Left kidney (tissue), 2 donors: ENCODE results near the gene FGF18. TPM values are rescaled to one million over a fixed set of nuclear protein-coding genes. Genes with fewer than 3 reads are reported as not detected.
A peak's percentile ranks its signal among the peaks of the same experiment; 100 is the strongest.

Experiments
- DNase-seq: peaks from one replicate; pipeline ENCODE4 v3.0.0-alpha.2; 2013
- polyA plus RNA-seq: library from polyadenylated mRNA; unstranded; fragments of 120-200 nt; gene quantifications from one replicate; pipeline ENCODE4 v1.2.1, GENCODE V29; 2013; ENCODE audit not compliant: insufficient read length

Gene FGF18
- polyA plus RNA-seq, 1 donor = 0.25 TPM

DNA sequence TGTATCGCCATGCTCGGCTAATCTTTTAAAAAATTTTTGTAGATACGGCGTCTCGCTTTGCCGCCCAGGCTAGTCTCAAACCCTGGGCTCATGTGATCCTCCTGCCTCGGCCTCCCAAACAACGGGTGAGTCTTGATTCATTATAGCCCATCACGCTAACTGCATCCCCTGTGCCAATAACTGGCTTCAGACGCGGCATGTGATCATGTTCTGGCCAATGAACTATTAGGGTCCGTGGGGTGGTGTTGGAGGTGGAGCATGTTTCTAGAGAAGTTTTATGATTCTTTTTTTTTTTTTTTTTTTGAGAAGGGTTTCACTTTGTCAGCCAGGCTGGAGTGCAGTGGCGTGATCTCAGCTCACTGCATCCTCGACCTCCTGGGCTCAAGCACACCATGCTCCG, 51.0 kb downstream of the FGF18 start:
- no peak for DNase-seq

GRCh38 chr5:171474230-171474813, 54.9 kb downstream of the FGF18 start:
- DNase-seq = no peak

DNA sequence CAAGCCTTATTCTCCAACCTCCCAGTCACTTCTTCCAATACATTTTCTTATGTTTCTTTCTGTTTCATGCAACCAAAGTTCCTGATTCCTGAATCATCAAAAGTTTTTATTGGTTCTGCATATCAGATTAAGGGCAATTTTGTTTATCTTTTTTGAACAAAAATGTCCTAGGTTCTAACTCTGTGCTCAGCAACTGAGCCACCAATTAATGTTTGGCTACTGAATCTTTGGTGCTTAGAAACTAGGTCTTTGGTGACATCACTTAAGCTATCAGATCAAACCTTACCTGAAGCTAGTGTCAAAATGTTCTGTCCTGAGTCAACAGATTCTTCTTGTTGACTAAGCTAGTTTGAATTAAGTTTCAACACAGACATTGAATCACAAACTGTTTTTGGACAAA, 56.1 kb downstream of the FGF18 start:
- DNase-seq = no peak

DNA sequence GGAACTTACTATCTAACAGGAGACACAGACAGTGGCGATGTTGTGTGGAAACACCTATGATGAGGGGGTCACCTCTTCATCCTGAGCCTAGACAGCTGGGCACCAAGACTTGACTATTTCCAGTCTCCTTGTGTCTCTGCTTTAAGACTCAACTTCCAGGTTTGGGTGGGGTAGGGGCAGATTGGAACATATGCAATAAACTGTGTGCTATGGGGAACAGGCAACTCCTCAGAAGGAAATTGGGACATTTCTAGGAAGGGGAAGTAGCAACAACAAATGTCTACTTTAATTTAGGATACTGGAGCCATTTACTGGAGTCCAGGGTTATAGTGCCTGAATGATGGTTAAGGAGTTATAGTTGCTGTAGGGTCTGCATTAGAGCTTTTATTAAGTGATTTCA, 57.3 kb downstream of the FGF18 start:
- DNase-seq = no peak

- DNase-seq = no peak
Measured at GRCh38 chr5:171477101-171477500, 57.7 kb downstream of the FGF18 start.

GRCh38 chr5:171477666-171478065, 58.2 kb downstream of the FGF18 start:
- no peak for DNase-seq

GRCh38 chr5:171478946-171479775, 59.7 kb downstream of the FGF18 start:
- DNase-seq = no peak

GRCh38 chr5:171479776-171480125, 60.3 kb downstream of the FGF18 start:
- no peak for DNase-seq

GRCh38 chr5:171480239-171480638, 60.8 kb downstream of the FGF18 start:
- no peak for DNase-seq

DNA sequence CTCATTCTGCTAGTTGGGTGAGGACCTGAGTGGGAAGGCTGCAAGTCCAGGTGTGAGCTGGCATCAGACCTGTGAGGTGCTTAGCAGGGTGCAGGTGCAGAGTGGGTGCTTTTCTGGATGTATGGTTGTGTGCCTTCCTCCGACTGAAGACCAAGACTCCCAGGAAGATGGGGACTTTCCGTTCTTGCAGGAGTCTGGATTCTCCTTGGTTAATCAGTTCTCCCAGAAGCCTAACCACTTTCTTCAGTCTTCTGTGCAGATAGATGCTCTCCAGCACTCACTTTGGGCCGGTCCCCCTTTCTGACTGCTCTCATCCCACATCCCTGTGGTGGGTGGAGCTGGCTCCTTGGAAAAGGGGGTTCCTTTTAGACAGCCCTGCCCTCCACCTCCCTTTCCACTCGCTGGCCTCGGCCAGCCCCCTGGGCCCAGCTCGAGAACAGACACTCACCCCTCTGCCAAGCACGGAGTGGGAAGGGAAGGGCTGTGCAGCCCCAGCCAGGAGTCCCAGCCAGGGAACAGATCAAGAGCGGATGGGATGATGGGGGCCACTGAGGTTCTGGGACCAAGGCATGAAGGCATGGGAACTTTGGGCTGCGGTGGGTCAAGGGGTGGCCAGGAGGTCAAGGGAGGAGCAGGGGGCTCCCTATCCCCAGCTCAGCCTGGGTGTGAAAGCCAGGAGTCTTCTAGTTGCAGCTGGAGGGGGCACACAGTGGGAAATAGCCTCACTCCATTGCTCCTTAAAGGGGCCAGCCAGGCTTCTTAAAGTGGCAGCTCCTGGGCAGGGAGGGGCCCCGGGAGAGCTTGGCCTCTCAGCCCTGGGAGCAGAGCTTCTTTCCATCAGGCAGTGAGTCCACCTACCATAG, 62.4 kb downstream of the FGF18 start:
- DNase-seq = no peak

DNA sequence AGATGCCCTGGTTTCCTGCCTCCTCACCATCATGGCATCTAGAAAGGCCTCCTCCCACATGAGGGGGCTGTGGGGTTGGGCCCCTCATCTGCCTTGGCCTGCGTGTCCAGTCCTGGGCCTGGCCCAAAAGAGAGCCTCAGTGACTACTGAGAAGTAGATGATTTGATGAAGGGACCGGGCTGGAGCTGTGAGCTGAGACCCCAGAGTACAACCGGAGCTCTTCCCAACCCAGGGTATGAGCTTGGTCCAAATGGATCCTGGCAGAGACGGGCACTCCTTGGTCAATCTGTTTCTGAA, 62.9 kb downstream of the FGF18 start:
- no peak for DNase-seq

GRCh38 chr5:171483551-171484135, 64.2 kb downstream of the FGF18 start:
- no peak for DNase-seq

DNA sequence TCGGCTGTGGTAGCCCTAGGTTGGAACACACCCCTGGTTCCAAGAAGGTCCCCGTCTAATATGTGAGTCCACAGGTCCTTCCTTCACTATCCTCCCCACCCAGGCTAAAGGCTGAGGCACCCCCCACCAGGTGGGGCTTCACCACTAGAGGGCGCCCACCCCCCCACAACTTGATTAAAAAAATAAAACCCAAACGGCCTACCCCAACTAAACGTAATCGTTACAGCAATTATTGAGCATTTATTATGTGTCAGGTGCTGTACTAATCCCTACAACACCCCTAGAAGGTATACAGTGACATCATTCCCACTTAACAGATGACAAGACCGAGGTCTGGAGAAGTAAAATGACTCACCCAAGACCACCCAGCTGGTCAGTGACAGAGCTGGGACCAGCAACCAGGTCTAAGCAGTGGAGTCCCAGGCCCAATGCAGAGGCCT, 65.0 kb downstream of the FGF18 start:
- no peak for DNase-seq

- DNase-seq = no peak
Measured at GRCh38 chr5:171485668-171486067, 66.2 kb downstream of the FGF18 start.

DNA sequence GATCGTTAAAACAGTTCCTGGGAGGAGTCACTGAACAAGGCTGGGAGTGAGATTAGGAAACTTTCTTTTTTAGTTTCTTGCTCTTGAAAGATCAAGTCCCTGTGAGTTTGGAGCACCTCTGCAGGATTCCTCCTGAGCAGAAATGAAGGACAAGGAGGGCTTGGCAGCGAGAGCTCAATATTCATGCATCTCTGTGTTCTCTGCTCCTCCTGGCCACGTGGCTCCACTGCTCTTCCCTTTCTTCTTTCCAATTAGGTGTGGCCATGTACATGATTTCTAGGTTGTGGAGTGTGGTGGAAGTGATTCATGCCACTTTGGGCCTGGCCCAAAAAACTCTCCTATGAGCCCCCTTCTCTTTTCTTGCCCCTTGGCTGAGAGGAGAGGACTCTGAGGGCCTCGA, 67.2 kb downstream of the FGF18 start:
- DNase-seq = no peak

- no peak for DNase-seq
Measured at GRCh38 chr5:171488876-171489275, 69.4 kb downstream of the FGF18 start.

DNA sequence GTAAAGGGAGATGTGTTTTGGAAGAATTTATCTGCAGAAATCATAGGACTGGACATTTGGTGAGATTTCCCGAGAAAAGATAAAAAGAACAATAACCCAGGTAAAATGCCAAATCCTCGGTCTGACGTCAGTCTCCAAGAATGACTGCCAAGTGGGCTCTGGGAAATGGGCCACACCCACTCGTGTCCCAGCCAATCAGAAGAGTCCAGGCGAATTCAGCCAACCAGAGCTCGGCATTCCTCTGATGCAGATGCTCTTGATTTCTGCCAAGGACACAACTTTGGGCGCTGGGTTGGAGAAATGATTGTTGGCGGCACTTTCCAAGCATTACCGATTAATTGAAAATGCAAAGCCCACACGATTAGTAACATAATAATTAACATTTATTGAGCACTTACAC, 73.3 kb downstream of the FGF18 start:
- no peak for DNase-seq

DNA sequence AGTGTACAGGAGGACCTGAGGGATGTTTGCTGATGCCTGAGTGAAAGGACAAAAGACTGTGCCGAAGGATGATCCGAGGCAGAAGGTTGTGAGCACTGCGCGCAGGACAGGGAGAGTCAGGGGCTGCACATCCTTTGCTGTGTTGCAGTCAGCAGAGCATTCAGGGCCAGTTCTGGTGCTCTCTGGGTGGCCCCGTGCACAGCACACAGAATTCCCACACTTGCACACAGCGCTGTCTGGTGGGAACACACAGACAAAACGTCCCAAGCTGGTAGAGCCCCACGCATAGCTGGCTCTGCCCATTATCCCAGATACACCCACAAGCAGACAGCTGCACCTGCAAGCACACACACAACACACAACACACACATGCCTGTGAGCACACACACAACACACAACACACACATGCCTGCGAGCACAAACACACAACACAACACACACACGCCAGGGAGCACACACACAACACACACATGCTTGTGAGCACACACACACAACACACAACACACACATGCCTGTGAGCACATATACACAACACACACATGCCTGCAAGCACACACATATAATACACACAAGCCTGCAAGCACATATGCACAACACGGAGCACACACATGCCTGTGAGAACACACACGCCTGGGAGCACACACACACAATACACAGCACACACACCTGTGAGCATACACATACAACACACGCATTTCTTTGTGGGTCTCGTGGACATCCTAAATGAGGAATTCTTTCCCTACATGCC, 74.4 kb downstream of the FGF18 start:
- DNase-seq = no peak

GRCh38 chr5:171494452-171495121, 75.1 kb downstream of the FGF18 start:
- peak; percentile 66 for DNase-seq

DNA sequence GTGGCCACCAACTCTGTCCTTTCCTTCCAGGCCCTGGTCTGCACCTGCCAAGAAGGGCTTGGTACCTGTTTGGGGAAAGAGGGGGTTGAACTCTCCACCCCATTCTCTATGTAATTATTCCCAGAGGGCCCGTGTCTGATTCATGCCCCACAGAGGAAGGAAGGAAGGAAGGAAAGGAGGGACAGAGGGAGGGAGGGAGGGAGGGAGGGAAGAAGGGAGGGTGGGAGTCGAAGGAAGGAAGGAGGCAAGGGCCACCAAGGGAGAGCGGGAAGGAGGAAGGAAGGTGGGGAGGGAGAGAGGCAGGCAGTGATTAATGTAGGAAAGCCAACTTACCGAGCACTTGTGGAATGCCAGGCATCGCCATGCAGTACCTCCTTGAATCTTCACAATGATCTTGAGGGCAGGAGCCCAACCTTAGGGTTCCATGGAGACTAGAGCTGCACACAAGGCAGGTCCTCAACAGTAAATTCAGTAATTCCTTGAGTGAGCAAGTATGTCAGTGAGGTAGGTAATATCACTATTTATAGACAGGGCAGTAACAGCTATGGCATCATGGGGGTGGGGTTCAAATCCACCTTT, 75.8 kb downstream of the FGF18 start:
- no peak for DNase-seq

DNA sequence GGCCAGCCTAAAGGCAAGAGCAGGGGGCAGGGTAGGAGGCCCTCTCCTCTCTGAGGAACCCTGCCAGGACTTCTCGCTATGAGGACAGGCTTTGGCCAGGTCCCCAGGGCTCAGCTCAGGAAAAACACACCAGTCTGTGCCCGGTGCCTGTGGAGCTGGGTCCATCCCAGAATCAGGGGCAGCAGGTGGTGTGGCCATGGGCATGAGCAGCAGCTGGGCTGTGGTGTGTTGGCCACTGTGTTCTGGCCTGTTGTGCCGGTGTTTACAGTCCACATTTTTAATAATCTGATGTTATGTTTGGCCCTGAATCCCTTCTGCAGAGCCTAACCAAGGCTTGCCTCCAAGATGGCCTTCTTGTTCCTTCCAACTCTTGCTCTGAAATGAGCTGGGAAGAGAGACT, 77.0 kb downstream of the FGF18 start:
- no peak for DNase-seq
